HepG2 (cell line): ENCODE measurements around the gene DPM2. TPM values are rescaled to one million over a fixed set of nuclear protein-coding genes. Genes with fewer than 3 reads are reported as not detected.

Experiments
- BCL6 ChIP-seq: IDR thresholded peaks from 2 replicates; pipeline ENCODE4 v1.6.1; 2016; ENCODE audit warnings: missing genetic modification reagents, missing compliant biosample characterization
- IKZF5 ChIP-seq: IDR thresholded peaks from 2 replicates; pipeline ENCODE4 v1.6.1; 2018; ENCODE audit warnings: missing genetic modification reagents, mild to moderate bottlenecking, missing compliant biosample characterization
- JARID2 ChIP-seq: sonication (generic); formaldehyde crosslinking; IDR thresholded peaks from 2 replicates; pipeline ENCODE4 v1.8.1; 2023; ENCODE audit warnings: missing genetic modification reagents, inconsistent platforms; ENCODE audit not compliant: insufficient replicate concordance
- KDM2A ChIP-seq: sonication (generic); formaldehyde crosslinking; IDR thresholded peaks from 2 replicates; pipeline ENCODE4 v1.4.0; 2020; ENCODE audit warnings: low read depth, missing genetic modification reagents, borderline replicate concordance
- PRMT3 ChIP-seq: sonication (generic); formaldehyde crosslinking; IDR thresholded peaks from 2 replicates; pipeline ENCODE4 v1.8.1; 2022; ENCODE audit warnings: low read depth, mild to moderate bottlenecking, moderate library complexity, missing genetic modification reagents, borderline replicate concordance
- RAD51 ChIP-seq: fragments of 450-650 bp; IDR thresholded peaks from 2 replicates; pipeline ENCODE4 v1.6.1; 2016; ENCODE audit warnings: borderline replicate concordance
- RELA ChIP-seq: sonication (generic); formaldehyde crosslinking; IDR thresholded peaks from 2 replicates; pipeline ENCODE4 v1.4.0; 2020; ENCODE audit warnings: missing genetic modification reagents
- REPIN1 ChIP-seq: sonication (generic); formaldehyde crosslinking; IDR thresholded peaks from 2 replicates; pipeline ENCODE4 v1.8.0; 2022; ENCODE audit warnings: missing genetic modification reagents, low read depth, mild to moderate bottlenecking, borderline replicate concordance
- RFX3 ChIP-seq: IDR thresholded peaks from 2 replicates; pipeline ENCODE4 v1.6.1; 2016; ENCODE audit warnings: missing biosample characterization, missing genetic modification reagents
- SKI ChIP-seq: fragments of 450-650 bp; IDR thresholded peaks from one replicate; pipeline ENCODE4 v1.6.1; 2018; ENCODE audit warnings: mild to moderate bottlenecking; ENCODE audit not compliant: partially characterized antibody
- STAT5B ChIP-seq: sonication (generic); formaldehyde crosslinking; IDR thresholded peaks from 2 replicates; pipeline ENCODE4 v1.4.0; 2020; ENCODE audit warnings: missing genetic modification reagents
- TGIF2 ChIP-seq: IDR thresholded peaks from 2 replicates; pipeline ENCODE4 v1.6.1; 2016; ENCODE audit warnings: control low read depth, missing compliant biosample characterization
- ZBED4 ChIP-seq: sonication (generic); formaldehyde crosslinking; IDR thresholded peaks from 2 replicates; pipeline ENCODE4 v1.4.0; 2020; ENCODE audit warnings: missing genetic modification reagents, borderline replicate concordance
- ZBTB46 ChIP-seq: sonication (generic); formaldehyde crosslinking; IDR thresholded peaks from 2 replicates; pipeline ENCODE4 v1.4.0; 2020; ENCODE audit warnings: mild to moderate bottlenecking, missing genetic modification reagents, borderline replicate concordance
- ZMAT5 ChIP-seq: sonication (generic); formaldehyde crosslinking; IDR thresholded peaks from 2 replicates; pipeline ENCODE4 v1.5.0; 2020; ENCODE audit warnings: mild to moderate bottlenecking, low read depth, missing genetic modification reagents, borderline replicate concordance
- ZNF362 ChIP-seq: sonication (generic); formaldehyde crosslinking; IDR thresholded peaks from 2 replicates; pipeline ENCODE4 v1.4.0; 2020; ENCODE audit warnings: missing genetic modification reagents, mild to moderate bottlenecking, borderline replicate concordance
- ZNF430 ChIP-seq: sonication (generic); formaldehyde crosslinking; IDR thresholded peaks from 2 replicates; pipeline ENCODE4 v1.9.0; 2021; ENCODE audit warnings: mild to moderate bottlenecking, missing genetic modification reagents
- ZNF747 ChIP-seq: sonication (generic); formaldehyde crosslinking; IDR thresholded peaks from 2 replicates; pipeline ENCODE4 v1.8.1; 2023; ENCODE audit warnings: missing genetic modification reagents, mild to moderate bottlenecking, borderline replicate concordance
- ZNF776 ChIP-seq: sonication (generic); formaldehyde crosslinking; IDR thresholded peaks from 2 replicates; pipeline ENCODE4 v1.4.0; 2020; ENCODE audit warnings: mild to moderate bottlenecking, missing genetic modification reagents
- ZNF788 ChIP-seq: sonication (generic); formaldehyde crosslinking; IDR thresholded peaks from 2 replicates; pipeline ENCODE4 v1.5.0; 2020; ENCODE audit warnings: mild to moderate bottlenecking, missing genetic modification reagents, borderline replicate concordance
- polyA plus RNA-seq, 8 experiments: library from polyadenylated mRNA; depleted of rRNA in 3 of 8; stranded (reverse) in 7 of 8; unstranded in 1 of 8; fragments of >200 nt; fragmentation: Illumina TruSeq in 4 of 8; extraction: Trizol in 4 of 8; gene quantifications; 2 replicates each; pipeline versions ENCODE4 v1.2.1 to v1.2.3, GENCODE V29; 2011 to 2016; ENCODE audit warnings: low read depth in 4 of 8, missing spikeins in 1 of 8, mixed read lengths in 1 of 8; ENCODE audit not compliant: insufficient read depth in 1 of 8
- total RNA-seq, 5 experiments: library from RNA; depleted of rRNA; stranded (reverse); fragments of >200 nt; fragmentation: Illumina TruSeq; extraction: Trizol; gene quantifications; 2 replicates each; pipeline ENCODE4 v1.2.3, GENCODE V29; 2016; ENCODE audit warnings: low read depth in 1 of 5

The DPM2 gene
- total and polyA plus RNA-seq, 2 of the 13 experiments (the other 11 are each of a cell fraction or from before 2014, with no cell fraction given): 24.8 to 35.3 TPM

GRCh38 chr9:127903557-127904475, 33.8 kb downstream of the DPM2 start (continued):
- no peak for TF ChIP-seq RFX3
- no peak for TF ChIP-seq ZNF747 (CRISPR knock-in tag)
- no peak for TF ChIP-seq JARID2 (CRISPR knock-in tag)
- peak; percentile 66; the same call in 1 of the 2 replicates for TF ChIP-seq TGIF2 (CRISPR knock-in tag)
- TF ChIP-seq ZNF362 (CRISPR knock-in tag): peak; percentile 50; the same call in 1 of the 2 replicates
- peak; percentile 80 for TF ChIP-seq IKZF5 (CRISPR knock-in tag)
- TF ChIP-seq REPIN1 (CRISPR knock-in tag): peak; percentile 53; the same call in 1 of the 2 replicates
- TF ChIP-seq ZNF788 (CRISPR knock-in tag): peak; percentile 23; the same call in 1 of the 2 replicates
- TF ChIP-seq SKI: peak; percentile 96
- peak; percentile 54; the same call in 1 of the 2 replicates for TF ChIP-seq ZBED4
- no peak for TF ChIP-seq ZNF776 (CRISPR knock-in tag)
- TF ChIP-seq KDM2A (CRISPR knock-in tag): peak; percentile 76; the same call in 1 of the 2 replicates
- TF ChIP-seq RELA (CRISPR knock-in tag): no peak
- TF ChIP-seq BCL6 (CRISPR knock-in tag): peak; percentile 90
- no peak for TF ChIP-seq STAT5B
- no peak for TF ChIP-seq ZMAT5
- TF ChIP-seq PRMT3: peak; percentile 9; the same call in 1 of the 2 replicates
- TF ChIP-seq RAD51: no peak
- TF ChIP-seq ZBTB46: no peak
- TF ChIP-seq ZNF430 (CRISPR knock-in tag): no peak
